HG02938 (cell line): ENCODE data around the gene FAM193A.
"Not testable (repeated sequence)": the region's sequence is repeated elsewhere in the genome, so short reads cannot be mapped to it uniquely, and the experiment has no call there.

Experiments
- ATAC-seq: cut with Tn5 transposase; IDR thresholded peaks from one replicate; pipeline ENCODE4 v1.9.1; 2021; ENCODE audit warnings: mild to moderate bottlenecking, moderate library complexity; ENCODE audit not compliant: unreplicated experiment

Gene FAM193A

DNA sequence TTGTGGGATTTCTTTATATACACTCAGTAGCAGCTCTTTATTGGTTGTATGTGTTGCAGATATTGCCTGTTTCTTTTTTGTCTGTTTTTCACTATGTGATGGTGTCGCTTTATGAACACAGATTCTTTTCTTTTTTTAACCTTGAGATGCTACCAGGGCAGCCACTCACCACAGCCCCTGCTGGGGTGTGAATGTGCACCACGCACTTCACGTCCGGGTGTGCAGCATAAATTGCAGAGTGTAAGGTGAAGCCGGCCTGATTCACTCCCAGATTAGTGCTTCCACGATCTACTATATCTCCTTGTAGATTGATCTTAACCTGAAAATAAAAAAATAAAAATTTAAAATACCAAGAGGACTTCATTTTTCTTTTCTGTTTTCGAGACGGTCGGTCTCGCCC, 71.4 kb downstream of the FAM193A start:
- no peak for ATAC-seq

DNA sequence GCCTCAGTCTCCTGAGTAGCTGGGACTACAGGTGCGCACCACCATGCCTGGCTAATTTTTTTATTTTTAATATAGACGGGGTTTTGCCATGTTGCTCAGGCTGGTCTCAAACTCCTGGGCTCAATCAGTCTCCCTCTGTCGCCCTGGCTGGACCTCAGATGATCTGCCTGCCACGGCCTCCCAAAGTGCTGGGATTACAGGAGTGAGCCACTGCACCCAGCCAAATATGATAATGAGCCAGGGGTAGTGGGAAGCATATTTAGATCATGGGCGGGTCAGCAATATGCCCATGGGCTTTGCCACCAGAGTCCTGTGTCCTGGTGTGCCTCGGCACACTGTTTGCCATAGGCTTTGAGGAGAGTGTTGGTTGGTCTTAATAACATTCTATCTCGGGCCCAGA, 71.8 kb downstream of the FAM193A start:
- no peak for ATAC-seq

DNA sequence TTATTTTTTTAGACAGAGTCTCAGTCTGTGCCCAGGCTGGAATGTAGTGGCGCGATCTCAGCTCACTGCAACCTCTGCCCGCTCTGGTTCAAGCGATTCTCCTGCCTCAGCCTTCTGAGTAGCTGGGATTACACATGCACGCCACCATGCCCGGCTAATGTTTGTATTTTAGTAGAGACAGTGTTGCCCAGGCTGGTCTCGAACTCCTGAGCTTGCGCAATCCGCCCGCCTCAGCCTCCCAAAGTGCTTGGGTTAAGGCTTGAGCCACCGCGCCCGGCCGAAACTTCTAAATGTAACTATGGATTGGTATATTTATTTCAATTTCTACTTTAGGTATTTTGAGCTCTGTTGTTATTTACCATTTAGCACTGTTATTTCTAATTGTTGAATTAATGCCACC, 79.4 kb downstream of the FAM193A start:
- no peak for ATAC-seq

DNA sequence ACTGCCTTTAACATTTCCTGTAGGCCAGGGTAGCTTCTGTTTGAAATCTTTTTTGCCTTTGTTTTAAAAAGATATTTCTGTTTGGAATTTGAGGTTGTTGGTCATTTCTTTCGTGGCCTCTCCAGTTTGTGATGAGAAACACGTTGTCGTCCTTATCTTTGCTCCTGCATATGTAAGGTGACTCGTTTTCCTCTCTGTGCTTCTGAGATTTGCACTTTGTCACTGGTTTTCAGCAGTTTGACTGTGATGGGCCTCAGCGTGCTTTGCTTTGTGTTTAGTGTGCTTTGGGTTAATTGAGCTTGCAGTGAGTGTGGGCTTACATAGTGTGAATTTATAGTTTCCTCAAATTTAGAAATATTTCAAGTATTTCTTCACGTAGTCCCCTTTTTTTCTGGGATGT, 81.5 kb downstream of the FAM193A start:
- no peak for ATAC-seq

DNA sequence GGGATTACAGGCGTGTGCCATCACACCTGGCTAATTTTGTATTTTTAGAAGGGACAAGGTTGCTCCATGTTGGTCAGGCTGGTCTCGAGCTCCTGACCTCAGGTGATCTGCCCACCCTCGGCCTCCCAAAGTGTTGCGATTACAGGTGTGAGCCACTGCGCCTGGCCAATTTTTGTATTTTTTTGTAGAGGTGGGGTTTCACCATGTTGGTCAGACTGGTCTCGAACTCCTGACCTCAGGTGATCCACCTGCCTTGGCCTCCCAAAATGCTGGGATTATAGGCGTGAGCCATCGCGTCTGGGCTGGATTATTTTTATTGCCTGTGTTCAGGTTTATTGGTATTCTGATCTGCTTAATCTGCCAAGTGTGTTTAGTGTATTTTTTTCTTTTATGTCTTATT, 82.3 kb downstream of the FAM193A start:
- not testable (repeated sequence) for ATAC-seq

DNA sequence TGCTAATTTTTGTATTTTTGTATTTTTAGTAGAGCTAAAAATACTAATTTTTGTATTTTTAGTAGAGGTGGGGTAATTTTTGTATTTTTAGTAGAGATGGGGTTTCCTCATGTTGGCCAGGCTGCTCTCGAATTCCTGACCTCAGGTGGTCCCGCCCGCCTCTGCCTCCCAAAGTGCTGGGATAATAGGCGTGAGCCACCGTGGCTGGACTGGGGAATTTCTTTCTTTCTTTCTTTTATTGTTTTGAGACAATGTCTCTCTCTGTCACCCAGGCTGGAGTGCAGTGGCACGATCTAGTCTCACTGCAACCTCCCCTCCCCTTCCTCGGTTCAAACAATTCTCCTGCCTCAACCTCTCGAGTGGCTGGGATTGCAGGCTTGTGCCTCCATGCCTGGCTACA, 83.0 kb downstream of the FAM193A start:
- no peak for ATAC-seq

DNA sequence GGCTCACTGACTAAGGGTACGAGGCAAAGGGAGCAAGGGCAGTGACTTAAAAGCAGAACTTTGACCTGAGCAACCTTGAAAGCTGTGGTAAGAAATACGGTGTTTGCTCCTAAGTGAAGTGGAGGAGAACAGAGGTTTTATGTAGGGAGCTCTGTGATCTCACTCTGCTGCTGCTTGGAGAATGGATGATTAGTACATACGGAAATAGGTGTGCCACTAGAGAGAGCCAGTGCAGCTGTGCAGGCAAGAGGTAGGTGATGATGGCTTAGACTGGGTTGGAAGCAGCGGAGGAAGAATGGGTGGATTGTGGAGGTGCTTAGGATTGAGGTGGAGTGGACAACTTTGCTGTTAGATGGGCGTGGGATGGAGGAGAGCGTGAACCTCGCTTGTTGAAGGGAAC, 85.0 kb downstream of the FAM193A start:
- ATAC-seq, result no peak

DNA sequence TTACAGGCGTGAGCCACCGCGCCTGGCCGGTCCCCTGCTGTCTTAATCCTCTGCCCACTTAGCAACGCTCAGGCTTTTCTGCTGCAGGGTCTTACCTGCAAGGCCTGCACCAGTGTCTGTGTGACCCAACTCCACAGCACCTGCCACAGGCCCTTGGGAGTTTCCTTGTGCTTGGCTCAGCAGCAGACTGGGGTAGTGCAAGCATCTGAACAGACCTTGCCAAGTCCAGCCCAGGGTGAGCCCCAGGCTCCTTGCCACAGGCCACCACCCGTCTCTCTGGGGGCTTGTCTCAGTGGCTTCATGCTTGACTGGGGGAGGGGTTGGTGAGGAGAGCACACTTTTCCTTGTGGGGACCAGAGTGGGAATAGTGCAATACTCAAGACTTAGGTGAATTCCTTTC, 87.0 kb downstream of the FAM193A start:
- no peak for ATAC-seq

DNA sequence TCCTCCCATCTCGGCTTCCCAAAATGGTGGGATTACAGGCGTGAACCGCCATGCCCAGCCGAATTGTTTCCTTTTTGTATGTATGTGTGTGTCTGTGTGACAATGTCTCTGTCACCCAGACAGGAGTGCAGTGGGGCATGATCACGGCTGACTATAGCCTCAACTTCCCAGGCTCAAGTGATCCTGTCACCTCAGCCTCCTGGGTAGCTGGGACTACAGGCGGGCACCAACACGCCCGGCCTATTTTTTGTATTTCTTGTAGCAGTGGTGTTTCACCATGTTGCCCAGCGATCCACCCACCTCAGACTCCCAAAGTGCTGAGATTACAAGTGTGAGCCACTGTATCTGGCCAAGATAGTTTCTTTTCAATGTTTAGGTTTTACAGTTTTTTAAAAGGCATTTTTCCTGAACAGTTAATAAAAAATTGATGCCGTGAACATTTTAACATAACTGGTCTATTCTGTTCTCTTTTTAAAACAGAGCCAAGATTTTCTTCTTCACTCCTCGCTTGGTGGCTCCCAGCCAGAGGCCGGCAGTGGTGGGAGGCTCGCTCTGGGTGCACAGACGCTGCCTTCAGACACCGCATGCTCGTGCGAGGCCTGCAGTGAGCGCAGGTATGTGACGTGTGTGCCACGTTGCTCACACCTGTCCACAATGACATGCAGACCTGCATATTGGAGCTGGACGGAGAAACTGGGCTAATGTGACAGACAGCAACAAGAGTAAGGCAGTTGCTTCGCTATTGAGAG, 88.5 kb downstream of the FAM193A start:
- no peak for ATAC-seq

DNA sequence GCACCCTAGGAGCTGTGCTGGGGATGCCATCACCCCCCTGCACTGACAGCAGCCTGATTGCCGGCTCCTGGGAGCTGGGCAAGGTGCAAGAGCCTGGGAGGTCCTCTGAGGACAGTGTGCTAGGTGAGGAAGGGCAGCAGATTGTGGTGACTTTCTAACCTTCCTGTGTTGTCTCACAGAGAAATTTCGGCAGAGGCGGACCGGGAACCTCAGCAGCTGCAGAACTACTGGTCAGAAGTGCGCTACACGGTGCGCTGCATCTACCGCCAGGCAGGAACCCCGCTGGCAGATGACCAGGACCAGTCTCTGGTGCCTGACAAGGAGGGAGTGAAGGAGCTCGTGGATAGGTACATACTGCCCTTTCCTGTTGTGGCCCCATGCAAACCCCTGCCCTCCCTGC, 89.8 kb downstream of the FAM193A start:
- ATAC-seq, result no peak

DNA sequence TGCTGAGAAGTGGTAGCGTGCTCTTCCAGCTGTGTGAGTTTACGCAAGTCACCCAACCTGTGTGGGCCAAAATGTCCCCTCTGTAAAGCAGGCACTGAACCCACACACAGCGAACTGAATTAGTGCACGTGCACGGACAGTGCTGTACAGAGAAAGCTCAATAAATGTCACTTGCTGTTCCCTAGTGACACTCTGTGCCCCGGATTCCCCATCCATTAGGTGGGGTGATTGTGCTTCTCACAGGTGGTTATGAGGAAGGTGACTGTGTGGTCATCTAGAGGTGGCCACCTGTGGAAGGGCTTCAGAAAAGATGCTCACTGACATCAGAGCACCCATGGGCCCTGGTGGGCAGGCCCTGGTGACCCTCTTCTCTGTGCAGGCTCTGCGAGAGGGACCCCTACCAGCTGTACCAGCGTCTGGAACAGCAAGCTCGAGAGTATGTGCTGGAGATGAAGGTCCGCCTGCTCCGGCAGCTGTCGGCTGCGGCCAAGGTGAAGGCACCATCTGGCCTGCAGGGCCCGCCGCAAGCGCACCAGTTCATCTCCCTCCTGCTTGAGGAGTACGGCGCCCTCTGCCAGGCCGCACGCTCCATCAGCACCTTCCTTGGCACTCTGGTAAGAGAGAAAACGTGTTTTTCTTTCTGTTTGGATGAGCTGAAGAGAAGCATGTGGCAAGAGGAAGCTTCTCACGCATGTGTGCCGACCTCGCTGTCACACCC, 94.3 kb downstream of the FAM193A start:
- ATAC-seq, result no peak

DNA sequence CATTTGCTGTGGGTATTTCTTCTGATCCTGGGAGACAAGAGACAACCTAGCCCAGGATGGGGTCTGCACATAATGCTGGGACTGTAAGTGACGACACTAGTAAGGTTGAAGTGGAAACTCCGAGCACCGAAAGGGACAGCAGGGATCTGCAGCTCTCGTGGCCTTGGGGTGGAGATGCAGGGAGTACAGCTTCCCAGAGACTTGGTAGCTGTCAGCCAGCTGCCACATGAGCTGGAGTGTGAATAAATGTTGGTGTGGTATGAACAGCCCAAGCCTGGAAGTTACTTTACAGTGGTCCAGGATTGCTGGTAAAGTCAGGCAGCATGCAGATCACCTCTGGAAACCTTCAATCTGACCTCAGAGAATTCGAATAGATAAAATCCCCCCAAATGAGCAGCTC, 97.6 kb downstream of the FAM193A start:
- ATAC-seq, result no peak

DNA sequence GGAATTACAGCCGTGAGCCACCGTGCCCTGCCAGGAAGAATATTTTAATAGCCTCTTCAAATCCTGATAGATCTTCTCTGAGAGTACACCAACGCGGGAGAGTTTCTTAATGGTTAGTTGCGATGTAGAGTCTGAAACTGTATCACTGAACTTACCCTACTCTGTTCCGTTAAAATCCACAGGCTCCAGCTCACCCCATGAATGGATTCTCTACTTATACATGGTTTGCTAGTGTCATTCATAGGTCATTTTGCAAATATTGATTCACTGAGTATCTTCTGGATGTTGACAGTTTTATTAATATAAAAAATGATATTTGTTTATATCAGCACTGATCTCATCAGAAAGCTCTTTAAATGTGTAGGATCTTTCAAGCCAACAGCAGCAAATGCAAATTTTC, 99.9 kb downstream of the FAM193A start:
- ATAC-seq, result no peak

DNA sequence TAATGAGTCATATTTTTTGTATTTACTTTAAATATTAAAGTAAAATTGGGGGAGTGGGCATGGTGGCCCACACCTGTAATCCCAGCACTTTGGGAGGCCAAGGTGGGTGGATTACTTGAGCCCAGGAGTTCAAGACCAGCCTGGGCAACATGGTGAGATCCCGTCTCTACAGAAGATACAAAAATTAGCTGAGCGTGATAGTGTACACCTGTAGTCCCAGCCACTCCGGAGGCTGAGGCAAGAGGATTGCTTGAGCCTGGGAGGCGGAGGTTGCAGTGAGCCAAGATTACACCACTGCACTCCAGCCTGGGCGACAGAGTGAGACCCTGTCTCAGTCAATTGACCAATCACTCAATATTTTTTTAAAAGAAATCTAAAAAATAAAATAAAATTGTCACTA, 100.5 kb downstream of the FAM193A start:
- not testable (repeated sequence) for ATAC-seq

DNA sequence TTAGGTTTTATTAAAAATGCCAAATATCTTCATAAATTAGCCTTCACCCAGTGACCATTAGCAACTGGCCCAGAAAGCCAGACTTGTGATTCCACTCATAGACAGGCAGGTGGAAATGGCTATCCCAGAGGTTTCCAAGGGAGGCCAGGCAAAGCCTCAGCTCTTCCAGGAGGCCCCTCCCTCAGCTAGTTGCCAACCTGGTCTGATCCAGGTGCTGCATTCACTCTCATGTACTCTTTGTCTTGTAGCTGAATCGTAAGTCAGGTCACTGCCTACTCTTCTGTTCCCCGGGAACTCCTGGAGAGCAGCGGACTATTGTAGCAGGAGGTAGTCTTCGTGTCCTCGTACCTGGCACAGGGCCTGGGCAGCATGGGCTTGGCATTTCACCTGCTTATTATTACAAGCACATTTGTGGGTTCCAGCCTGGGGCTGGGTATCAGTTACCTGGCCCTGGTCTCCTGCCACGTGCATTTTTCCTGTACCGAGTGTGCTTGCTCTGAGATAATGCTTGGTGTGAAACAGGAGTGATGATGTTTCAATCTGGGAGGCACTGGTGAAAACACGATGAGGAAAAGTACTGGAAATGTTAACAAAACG, 101.6 kb downstream of the FAM193A start:
- no peak for ATAC-seq

DNA sequence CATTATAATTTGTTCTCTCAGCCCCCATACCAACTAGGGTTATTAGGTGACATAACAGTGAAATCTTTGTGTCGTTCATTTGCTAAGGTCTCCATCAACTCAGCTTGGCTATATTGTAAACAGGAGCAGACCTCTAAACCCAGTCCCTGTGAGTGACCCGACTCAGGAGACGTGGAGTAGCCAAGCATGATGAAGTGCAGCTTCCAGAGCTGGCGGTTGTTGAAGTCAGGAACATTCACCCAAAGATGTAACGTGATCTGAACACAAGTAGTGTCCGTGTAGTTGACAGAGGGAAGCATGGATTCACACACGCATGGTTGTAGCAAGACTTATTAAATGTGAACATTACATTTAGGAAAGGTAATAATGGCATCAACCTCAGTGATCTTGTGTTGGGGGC, 102.3 kb downstream of the FAM193A start:
- no peak for ATAC-seq

DNA sequence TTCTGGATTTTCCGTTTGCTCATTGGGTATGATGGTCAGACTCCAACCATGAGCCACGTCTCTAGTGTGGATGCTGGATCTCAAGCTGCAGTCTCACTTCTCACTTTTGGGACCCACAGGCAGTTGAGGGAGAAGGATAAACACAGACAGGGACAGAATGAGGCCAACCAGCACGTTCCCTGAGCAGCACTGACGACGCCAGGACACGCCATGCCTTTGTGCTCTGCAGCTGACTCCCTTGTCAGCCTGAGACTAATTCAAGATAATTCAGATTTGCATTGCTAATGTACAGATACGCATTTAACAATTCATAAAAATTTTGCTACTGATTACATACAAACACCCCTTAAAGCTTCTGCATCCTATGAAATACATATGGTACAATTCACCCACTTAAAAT, 106.5 kb downstream of the FAM193A start:
- ATAC-seq, result no peak

DNA sequence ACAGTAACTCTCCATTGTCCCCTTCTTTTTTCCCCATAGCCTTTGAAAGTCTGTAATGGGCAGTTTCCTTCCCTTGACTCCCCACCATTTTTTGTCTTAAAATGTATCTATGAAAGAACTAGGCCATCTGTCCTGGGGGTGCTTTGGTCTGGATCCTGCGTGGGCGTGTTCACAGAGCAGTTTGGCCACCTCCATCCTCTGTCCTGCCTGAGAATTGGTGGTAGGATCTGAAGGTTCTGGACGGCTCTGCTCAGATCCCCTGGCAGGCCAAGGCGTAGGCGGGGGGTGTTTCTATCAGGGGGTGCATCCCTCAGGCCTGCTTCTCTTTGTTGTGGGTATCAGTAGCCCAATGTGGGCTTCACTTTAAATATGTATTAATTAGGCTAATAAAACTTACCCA, 107.1 kb downstream of the FAM193A start:
- no peak for ATAC-seq

DNA sequence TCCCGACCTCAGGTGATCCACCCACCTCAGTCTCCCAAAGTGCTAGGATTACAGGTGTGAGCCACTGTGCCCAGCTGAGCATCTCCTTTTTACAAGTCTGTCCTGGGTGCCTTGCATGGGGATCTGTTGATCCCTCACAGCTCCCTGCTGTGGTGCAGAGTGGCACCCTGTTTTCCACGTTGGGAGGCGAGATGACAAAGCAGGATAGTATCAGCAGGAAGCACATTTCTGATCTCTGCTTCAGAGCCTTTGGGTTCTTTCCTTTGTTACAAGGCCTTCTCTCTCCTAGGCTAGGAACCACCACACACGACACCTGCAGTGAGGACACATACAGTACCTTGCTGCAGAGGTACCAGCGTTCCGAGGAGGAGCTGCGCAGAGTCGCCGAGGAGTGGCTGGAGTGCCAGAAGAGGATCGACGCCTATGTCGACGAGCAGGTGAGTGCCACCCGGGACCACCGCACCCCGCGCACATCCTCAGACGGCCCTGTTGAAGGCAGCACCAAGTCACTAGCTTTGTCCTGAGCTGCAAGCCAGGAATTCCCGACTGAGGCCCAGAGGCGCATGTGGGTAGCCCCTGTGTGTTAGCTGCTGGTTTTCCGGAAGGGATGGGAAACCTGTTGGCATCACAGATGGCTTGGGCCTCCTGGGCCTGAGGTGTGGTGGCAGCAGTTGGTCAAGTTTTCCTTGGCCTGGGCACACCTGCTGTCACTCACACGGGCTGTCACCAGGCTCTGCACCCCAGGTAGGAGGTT, 110.1 kb downstream of the FAM193A start:
- no peak for ATAC-seq

DNA sequence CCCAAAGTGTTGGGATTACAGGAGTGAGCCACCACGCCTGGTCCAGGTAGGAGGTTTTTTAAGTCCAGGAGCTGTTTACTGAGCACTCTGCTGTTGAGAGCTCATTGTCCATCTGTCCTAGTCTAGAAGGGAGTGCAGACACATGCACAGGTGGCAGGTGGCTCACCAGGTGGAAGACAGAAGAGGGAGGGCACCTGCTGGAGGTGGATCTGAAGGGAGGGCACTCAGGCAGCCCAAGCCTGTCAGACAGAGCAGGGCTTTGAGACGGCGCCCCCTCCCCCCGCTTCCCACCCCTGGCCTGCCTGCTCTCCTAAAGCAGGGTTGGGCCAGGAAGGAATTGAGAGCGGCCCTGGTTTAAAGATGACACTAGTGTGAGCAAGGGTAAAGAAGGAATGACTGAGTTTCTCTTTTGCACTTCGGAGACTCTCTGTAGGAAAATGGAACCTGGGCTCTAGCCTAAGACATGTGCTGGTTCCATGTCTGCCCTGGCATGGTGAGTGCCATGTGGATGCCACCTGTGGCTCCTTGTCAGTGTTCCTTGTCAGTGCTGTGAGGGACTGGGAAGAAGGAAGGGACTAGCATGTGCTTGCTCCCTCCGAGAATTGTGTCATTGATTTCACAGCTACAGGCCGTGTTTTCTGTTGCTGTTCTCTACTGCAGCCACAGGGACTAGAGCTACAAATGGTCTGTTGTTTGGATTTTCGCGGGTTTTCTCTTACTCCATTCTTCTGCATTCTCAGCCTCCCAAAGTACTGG, 111.1 kb downstream of the FAM193A start:
- ATAC-seq, result no peak
